Hematopoietic multipotent progenitor cell treated with erythropoietin and hydrocortisone succinate and interleukin-3 and kit ligand, for 4 days (in vitro differentiated cells): ENCODE results near the gene NBPF6.
"Not testable (repeated sequence)": the region's sequence is repeated elsewhere in the genome, so short reads cannot be mapped to it uniquely, and the experiment has no call there.

Experiments
- DNase-seq: peaks from one replicate; pipeline ENCODE4 v3.0.0-alpha.2; 2015

The NBPF6 gene, protein sequence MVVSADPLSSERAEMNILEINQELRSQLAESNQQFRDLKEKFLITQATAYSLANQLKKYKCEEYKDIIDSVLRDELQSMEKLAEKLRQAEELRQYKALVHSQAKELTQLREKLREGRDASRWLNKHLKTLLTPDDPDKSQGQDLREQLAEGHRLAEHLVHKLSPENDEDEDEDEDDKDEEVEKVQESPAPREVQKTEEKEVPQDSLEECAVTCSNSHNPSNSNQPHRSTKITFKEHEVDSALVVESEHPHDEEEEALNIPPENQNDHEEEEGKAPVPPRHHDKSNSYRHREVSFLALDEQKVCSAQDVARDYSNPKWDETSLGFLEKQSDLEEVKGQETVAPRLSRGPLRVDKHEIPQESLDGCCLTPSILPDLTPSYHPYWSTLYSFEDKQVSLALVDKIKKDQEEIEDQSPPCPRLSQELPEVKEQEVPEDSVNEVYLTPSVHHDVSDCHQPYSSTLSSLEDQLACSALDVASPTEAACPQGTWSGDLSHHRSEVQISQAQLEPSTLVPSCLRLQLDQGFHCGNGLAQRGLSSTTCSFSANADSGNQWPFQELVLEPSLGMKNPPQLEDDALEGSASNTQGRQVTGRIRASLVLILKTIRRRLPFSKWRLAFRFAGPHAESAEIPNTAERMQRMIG

DNA sequence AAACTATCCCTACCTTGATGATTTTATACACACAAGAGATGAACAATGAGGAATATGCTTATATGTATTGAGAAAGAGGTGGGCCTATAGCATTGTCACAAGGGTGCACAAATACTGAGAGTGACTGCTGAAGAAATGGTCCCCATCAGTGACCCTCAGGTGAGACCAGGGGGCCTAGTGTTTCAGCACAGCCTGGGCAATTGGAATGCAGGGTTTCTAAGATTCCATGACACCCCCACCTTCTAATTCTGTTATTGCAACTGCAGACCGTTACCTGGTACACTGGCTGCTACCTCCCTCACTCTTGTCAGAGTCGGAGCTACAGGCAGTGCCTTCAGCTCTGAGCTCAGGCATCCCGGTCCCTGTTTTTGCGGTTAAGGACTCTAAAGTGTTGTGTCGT lies at the start of gene NBPF6:
Gene NBPF6 (plus strand): TSS at position 301 of the 400 bp plus-strand sequence. CDS start 259 bp downstream, outside the sequence.
- DNase-seq = not testable (repeated sequence)

DNA sequence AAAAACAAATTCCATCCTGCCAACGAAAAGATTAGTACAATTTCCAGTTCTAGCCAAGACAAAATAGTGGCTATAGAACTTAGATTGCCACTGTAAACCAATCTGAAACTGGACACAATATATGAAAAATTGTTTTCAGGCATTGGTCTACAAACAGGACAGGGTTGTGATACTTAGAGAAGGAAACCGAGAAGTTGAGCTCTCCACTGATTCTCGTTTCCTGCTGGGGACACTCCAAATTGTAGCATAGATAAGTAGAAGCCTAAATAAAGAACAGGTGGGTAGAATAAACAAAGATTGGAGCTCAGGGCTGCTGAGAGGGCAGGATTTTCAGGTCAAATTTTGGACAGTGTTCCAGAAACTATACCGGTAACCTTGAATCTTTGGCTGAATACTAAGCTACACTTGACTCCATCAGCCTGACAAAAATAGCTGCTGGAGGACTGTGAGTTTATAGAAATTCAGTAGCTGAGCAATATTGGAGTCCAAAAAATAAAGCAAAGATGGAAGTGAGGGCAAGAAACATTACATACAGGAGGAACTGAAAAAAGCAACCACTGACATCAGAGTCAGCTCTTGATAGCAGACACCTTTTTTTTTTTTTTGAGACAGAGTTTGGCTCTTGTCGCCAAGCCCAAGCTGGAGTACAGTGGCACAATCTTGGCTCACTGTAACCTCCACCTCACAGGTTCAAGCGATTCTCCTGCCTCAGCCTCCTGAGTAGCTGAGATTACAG lies 38.9 kb upstream of the NBPF6 start:
- not testable (repeated sequence) for DNase-seq

DNA sequence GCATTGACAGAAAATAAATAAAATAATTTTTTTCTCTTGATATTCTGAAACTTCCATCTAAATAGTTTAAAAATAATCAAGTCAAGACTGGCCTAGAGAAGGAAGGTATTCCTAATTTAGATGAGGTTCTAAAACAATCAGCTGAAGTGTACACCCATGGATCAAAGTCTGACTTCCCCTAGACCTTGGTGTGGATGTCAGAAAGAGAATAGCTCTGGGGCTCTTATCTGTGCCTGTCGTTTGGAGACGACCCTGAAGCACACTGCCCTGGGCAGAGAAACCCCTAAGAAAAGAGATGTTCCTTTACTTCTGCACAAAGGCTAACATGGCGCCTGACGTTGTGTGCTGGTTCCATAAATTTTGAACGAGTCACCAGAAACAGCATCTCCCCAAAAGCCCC lies 30.0 kb upstream of the NBPF6 start:
- DNase-seq = not testable (repeated sequence)

DNA sequence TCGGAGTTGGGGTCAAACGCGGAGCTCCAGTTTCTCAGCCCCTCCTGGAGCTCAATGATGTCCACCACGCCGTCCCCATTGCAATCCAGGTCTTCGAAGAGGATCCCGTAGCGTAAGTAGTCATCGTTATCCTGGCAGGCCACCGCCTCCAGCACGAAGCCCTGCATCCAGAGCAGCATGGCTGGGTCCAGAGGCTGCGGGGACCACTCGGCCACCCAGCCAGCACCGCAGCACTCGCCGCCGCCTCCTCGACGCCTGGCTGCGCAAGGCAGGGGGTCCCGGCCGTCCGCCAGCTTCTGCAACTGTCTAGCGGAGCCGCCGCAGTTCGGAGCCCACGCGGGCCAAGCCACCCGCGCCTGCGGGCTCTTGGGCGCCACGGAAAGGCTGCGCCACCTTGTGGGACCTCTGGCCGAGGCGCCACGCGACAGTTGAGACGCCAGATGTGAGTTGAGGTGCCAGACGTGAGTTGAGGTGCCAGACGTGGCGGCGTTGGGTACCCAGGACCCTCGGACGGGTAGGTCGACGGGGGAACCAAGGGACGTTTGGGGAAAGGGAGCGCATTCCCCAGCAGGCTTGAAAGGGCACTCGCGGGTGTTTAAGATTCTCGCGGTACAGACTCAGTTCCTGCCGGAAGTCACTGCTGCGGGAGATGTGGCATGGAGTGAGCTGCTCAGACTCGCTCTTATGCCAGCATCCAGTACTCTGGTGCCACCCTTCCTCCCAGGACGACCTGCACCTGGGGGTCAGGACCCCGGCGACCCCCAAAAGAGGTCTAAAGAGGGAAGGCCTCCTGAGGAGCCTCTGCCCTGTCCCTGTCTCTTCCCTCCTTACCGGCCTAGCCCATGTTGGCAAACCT lies 28.9 kb upstream of the NBPF6 start:
- DNase-seq = not testable (repeated sequence)

DNA sequence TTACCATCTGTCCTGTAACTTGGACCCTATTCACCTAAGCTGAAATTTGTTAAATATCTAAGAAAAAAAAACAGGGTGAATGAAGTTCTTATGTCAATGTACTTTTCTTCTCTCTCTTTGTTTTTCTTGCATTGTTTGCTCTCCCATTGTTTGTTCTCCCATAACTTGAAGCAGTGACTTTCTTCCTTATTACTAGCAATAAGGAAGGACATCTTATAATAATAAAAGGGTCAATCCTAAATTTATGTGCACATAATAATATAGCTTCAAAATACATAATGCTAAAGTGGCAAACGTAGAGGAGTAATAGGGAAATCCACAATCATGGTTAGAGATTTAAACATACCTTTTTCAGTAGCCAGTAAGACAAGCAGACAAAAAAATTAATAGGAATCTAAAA lies 23.3 kb upstream of the NBPF6 start:
- DNase-seq = not testable (repeated sequence)

DNA sequence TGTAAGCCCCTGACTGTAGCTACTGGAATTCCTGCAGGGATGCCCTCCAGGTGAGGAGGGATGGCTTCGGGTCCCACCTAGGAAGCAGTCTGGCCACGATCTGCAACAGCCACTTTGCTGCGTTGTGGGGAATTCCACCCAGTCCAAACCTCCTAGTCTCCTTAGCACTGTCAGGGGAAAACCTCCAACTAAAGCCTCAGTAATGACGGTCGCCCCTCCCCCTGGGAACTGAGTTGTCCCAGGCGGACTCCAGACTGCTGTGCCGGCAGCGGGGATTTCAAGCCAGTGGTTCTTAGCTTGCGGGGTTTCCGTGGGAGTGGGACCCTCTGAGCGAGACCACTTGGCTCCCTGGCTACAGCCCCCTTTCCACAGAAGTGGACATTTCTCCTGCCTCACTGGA lies 18.1 kb upstream of the NBPF6 start:
- not testable (repeated sequence) for DNase-seq

DNA sequence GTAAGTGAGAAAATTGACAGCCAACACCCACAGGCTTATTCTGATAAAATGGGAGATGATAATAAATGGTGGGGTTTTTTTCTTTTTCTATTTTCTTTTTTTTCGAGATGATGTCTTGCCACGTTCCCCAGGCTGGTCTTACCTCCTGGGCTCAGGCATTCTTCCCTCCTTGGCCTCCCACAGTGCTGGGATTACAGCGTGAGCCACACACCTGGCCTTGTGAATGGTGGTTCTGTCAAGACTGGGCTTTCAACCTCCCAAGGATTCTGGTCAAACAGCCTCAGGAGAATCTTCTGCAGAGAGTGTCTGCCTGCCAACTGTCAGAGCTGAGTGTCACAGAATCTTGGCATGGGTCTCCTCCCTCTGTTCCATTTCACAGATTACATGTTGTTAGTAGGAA lies 16.7 kb upstream of the NBPF6 start:
- not testable (repeated sequence) for DNase-seq

DNA sequence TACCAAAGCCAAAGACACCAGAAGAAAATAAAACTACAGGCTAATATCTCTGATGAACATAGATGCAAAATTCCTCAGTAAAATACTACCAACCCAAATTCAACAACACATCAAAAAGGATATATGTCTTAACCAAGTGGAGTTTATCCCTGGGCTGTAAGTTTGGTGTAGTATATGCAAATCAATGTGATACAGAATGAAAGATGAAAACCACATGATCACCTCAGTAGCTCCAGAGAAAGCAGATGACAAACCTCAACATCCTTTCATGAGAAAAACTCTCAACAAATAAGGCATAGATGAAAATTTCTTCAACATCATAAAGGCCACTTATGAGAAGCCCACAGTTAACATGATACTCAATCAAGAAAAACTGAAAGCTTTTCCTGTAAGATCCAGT lies 11.6 kb upstream of the NBPF6 start:
- DNase-seq = not testable (repeated sequence)

DNA sequence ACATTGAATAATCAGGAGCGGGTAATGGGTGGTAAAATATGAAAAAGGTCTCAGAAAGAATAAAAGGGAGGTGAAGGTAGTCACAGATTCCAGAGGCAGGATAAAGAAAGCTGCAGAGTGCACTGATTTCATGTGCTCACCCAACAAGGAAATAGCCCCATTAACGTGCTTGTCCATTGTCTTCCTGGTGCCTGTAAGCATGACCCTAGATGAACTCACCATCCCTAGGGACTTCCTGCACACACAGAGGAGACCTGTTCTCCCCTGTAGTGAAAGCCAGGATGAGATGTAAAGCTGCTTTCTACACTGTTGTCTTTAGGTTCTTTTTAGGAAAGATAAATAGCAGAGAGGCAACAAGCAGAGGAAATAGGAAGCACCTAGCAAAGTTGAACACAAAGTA lies 4.4 kb downstream of the NBPF6 start:
- DNase-seq = not testable (repeated sequence)

DNA sequence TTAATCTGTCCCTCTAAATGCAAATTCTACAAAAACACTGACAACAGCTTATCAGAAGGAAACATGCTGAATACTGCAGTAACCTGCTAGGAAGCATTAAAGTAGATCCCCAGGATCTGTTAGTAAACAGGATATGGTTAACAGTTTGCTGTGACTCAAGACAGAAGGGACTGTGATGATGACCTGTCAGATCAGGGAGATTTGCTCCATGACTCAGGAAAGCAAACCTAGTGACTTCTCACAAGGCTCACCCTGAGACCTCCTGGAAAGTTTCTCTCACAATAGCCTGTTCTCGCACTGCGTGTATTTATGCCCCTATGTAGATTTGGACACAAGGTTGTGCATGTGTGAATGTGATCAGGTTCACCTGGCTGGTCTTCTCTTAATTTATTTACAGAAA lies 8.5 kb downstream of the NBPF6 start:
- DNase-seq = not testable (repeated sequence)

DNA sequence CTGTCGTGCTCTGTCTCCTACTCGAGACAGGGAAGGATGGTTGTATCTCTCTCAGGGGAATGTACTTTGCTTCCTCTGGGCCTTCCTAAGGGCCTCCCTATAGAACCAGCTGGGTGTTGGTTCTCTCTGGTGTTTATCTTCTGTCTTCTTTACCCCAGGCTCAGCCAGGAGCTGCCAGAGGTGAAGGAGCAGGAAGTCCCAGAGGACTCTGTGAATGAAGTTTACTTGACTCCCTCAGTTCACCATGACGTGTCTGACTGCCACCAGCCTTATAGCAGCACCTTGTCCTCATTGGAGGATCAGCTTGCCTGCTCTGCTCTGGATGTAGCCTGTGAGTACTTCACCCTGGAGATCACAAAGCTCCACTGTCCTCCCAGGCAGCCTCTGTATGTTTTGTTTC lies 11.6 kb downstream of the NBPF6 start:
- DNase-seq = not testable (repeated sequence)

DNA sequence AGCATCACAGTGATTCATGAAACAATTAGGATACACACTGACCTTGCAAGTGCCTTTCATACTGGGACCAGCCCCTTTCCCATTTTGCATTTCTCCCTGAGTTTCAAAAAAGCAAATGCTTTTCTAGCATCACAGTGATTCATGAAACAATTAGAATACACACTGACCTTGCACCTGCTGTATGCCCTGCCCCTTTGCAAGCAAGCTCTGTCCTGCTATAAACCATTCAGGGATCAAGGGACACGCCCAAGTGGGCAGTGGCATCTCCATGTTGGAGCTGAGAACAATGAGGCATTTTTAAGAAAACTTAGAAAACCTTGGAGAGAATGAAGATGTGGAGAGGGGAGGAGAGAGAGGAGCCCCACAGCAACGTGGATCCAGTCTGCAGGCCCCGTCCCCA lies 13.8 kb downstream of the NBPF6 start:
- DNase-seq = not testable (repeated sequence)

DNA sequence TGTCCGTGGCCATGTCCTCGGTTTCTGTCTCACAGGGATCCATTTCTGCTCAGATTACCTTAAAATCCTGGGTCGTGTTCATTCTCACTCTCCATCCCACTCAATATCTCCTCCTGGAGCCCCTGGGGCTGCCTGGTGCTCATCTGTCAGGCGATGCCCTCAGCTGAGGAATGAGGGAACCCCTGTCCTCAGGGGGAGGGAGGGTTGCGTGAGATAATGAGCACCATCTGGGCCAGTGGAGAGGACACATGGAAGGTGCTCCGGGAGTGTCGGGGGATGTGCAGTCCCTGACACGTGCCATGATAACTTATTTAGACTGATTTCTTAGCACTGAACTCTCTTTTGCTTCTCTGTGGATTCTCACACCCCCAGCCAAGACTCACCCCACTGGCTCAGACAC lies 16.0 kb downstream of the NBPF6 start:
- DNase-seq = not testable (repeated sequence)

DNA sequence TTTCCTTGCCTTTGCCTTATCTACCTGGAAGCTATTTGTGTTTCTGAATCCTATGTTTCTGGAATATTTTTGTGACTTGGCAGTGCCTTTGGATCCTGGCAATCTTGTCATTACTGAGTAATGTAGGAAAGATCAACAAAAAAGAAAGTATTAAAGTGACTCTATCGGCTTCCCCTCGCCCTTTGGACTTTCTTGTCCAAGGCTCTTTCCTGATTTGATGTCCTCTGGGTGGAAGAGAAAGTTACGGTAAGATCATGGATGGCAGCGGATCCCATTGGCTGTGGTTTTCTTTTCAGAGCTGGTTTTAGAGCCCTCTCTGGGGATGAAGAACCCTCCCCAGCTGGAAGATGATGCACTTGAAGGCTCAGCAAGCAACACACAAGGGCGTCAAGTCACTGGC lies 17.0 kb downstream of the NBPF6 start:
- DNase-seq = not testable (repeated sequence)

DNA sequence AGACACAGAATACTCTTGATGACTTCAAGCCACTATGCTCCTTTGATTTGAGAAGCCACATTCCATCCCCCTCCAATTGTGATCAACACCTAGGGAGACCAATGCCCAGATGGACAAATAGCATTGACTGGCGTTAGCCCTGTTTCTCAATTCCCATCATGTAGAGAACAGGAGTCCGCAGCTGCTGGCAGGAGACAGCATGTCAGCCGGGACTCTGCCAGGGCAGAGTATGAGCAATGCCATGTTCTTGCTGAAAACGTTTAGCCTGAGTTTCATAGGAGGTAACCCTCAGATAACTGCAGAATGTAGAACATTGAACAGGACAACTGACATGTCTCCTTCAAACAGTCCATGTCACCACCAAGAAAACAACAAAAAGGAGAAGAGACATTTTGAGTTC lies 20.6 kb downstream of the NBPF6 start:
- not testable (repeated sequence) for DNase-seq

DNA sequence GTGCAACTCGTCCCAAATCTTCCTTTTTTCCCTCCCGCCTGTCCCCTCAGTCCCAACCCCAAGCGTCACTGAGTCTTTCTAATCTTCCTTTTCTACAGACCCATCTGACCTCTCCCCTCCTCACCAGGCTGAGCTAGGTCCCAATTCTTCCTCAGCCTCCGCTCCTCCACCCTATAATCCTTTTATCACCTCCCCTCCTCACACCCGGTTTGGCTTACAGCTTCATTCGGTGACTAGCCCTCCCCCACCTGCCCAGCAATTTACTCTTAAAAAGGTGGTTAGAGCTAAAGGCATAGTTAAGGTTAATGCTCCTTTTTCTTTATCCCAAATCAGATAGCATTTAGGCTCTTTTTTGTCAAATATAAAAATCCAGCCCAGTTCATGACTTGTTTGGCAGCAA lies 24.4 kb downstream of the NBPF6 start:
- not testable (repeated sequence) for DNase-seq

DNA sequence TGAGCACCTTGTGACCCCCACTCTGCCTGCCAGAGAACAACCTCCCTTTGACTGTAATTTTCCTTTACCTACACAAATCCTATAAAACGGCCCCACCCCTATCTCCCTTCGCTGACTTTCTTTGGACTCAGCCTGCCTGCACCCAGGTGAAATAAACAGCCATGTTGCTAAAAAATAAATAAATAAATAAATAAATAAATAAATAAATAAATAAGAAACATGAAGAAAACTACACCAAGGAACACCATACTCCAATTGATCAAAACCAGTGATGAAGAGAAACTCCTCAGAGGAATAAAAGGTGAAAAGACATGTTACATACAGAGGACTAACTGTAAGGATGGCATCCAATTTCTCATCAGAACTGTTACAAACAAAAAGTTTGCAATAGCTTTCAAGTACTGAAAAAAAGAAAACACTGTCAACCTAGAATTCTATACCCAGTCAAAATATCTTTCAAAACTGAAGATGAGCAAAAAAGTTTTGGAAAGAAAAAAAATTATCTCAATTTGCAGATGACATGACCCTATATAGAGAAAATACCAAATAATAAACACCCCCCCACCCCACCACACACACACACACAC lies 28.4 kb downstream of the NBPF6 start:
- DNase-seq = no peak

DNA sequence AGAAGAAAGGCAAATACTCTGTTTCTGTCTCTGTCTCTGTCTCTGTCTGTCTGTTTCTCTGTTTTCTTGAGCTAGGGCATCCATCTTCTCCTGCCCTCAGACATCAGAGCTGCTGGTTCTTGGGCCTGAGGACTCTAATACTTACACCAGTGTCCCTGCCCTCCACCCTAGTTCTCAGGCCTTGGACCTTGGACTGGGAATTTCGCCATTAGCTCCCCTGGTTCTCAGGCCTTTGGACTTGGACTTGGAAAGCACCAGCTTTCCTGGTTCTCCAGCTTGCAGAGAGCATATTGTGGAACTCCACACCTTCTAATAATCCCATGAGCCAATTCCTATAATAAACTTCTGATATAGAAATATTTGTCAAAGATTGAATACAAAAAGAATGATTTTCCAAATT lies 32.6 kb downstream of the NBPF6 start:
- no peak for DNase-seq

DNA sequence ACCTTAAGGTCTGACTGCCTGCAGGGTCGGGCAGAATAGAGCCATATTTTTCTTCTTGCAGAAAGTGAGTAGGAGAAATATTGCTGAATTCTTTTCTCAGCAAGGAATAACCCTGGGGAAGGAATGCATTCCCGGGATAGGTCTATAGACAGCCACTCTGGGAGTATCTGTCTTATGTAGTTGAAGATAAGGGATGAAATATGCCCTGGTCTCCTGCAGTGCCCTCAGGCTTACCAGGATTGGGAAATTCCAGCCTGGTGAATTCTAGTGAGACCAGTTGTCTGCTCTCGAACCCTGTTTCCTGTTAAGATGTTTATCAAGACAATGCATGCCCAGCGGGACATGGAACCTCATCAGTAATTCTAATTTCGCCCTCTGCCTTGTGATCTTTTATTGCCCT lies 35.8 kb downstream of the NBPF6 start:
- not testable (repeated sequence) for DNase-seq

DNA sequence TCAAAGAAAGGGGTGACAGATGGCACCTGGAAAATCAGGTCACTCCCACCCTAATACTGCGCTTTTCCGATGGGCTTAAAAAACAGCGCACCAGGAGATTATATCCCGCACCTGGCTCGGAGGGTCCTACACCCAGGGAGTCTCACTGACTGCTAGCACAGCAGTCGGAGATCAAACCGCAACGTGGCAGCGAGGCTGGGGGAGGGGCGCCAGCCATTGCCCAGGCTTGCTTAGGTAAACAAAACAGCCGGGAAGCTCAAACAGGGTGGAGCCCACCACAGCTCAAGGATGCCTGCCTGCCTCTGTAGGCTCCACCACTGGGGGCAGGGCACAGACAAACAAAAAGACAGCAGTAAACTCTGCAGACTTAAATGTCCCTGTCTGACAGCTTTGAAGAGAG lies 36.6 kb downstream of the NBPF6 start:
- not testable (repeated sequence) for DNase-seq

DNA sequence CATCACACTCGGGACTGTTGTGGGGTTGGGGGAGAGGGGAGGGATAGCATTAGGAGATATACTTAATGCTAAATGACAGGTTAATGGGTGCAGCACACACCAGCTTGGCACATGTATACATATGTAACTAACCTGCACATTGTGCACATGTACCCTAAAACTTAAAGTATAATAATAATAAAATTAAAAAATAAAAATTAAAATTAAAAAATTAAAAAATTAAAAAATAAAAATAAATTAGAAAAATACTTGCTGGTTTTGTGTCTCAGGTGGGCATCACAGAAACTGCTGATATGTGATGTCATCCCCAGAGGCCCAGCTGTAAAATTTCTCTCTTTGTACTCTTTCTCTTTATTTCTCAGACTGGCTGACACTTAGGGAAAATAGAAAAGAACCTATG lies 44.9 kb downstream of the NBPF6 start:
- DNase-seq = not testable (repeated sequence)

DNA sequence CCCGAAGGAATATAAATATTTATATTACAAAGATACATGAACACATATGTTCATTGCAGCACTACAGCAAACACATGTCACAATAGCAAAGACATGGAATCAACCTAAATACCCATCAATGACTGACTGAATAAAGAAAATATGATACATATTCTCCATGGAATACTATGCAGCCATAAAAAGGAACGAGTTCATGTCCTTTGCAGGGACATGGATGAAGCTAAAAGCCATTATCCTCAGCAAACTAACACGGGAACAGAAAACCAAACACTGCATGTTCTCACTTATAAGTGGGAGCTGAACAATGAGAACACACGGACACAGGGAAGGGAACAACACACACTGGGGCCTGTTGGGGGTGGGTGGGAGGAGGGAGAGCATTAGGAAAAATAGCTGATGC lies 46.7 kb downstream of the NBPF6 start:
- not testable (repeated sequence) for DNase-seq
